Measurements from ENCODE around the gene SPAAR.
"Not testable (repeated sequence)": the region's sequence is repeated elsewhere in the genome, so short reads cannot be mapped to it uniquely, and the experiment has no call there.

SPAAR gene

DNA sequence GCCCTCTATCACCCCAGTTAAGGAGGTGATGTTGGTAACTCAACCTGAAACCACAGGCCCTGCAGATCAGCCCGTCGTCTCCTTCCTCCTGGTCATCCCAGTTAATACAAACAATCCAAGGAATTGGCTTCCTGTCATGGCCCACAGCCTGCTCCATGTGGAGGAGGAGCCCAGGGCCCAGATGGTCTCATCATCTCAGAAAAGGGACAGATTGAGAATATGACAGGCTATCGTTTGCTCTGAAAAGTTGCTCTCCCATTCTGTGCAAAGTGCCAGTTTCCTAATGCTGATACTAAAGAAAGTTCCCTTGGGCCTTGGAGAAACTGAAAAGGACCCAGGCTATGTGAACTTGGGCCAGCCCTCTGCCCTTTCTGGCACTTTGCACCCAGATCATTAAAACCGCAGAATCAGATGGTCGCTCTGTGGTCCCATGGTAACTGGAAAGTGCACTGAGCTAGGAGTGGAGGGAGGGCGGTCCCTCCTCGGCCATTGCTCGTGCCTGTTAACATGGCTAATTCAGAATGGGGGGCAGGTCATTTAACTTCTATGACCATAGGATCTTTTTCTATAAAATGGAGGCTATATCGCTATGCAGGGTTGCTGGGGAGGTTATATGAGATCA is 675 bp upstream of the SPAAR start:
- FAIRE-seq = no peak
- no peak for DNase-seq (ENCODE audit: insufficient read length, low spot score)

DNA sequence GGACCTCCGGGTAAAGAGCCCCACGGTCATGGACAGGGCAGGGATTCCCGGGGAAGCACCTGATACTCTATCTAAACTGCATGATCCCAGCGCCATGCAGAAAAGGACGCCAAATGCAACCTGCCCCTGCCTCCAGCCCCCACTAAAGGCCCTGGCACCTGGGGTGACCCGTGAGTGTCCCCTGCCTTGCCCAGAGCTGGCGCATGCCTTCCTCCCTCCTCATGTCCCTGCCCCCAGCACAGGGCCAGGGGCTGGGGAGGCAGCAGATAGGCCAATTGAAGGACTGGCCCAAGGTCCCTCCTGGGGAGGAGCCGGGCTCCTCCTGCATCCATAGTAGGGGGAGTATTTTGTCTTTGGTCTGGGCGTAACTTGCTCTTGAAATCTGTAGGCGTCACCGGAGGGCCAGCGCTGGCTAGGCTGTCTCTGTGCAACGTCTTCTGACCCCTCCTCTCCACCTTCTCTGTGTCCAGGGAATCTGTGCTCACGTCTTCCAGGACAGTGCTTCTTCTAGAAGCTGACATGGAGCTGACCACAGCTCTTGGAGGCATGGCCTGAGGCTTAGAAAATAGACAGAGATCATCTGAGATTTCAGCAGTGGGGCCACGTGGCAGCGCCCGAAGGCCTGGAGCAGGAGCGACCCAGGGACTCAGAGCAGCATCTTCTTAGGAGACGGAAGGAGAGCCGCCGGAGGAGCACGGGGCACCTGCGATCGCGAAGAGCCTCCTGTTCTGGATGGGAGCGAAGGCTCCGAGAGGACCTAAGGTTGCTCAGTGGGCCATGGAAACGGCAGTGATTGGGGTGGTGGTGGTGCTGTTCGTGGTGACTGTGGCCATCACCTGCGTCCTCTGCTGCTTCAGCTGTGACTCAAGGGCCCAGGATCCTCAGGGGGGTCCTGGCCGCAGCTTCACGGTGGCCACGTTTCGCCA is 660 bp downstream of the SPAAR start:
- DNase-seq (ENCODE audit: insufficient read length, low spot score) (no peak), FAIRE-seq (no peak)
- TF ChIP-seq POLR2A (IDR thresholded peaks at IDR 0.05; ENCODE audit: low read depth, low read length) = no peak

More for the DNA sequence above, 675 bp upstream of the SPAAR start:
- TF ChIP-seq POLR2A (IDR thresholded peaks at IDR 0.05; ENCODE audit: low read depth, low read length) = no peak

DNA sequence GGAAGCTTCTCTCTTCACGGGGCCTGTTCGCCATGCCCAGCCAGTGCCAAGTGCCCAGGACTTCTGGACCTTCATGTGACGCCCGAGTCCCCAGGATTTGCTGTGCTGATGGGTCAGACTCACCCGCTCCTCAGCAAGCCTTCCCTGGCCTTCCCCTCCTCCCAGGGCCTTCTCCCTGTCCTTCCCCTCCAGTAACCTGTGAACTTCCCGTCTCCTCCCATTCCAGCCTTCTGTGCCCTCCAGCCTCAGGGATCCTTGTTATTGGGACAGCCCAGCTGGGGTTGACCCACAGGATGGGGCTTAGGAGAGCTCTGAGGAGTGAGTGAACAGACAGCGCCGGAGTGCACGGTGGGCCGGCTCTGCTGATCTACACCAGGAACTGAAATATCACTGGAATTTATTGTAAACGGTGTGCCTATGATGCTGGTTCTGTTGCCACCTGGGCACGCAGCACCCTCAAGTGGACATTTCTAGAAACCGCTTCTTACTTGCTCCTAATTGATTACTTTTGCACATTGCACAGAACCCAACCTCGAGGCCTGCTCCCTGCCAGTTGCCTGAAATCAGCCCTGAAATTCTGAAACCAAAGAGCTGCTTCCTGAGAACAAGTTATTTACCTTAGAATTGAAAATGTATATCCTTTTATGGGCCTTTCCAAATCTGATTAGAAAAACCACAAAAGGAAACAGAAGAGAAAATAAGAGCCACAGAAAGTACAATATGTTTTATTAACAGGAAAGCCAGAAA is 1.5 kb downstream of the SPAAR start:
- DNase-seq (ENCODE audit: insufficient read length, low spot score) (no peak), FAIRE-seq (no peak)
- no peak for TF ChIP-seq POLR2A (IDR thresholded peaks at IDR 0.05; ENCODE audit: low read depth, low read length)

DNA sequence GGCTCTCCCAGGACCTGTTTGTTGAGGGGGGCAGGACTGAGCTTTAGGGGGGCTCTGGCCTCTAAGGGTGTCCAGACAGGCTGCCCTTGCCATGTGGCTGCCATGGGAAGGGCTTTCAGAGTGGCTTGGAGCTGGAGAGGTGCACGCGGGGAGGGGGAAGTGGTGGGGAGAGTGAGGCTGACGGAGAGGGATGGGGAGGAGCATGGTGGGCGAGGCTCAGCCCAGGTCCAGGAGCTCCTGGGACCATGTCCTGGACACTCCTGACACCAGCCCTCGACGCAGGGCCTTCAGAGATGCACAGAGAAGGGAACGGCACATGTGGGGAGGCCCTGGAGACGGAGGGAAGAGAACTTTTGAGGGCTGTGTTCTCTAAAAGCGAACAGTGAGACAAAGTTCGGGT is 2.4 kb downstream of the SPAAR start:
- DNase-seq (ENCODE audit: insufficient read length, low spot score) = no peak
- no peak for TF ChIP-seq POLR2A (IDR thresholded peaks at IDR 0.05; ENCODE audit: low read depth, low read length)
- FAIRE-seq = no peak

DNA sequence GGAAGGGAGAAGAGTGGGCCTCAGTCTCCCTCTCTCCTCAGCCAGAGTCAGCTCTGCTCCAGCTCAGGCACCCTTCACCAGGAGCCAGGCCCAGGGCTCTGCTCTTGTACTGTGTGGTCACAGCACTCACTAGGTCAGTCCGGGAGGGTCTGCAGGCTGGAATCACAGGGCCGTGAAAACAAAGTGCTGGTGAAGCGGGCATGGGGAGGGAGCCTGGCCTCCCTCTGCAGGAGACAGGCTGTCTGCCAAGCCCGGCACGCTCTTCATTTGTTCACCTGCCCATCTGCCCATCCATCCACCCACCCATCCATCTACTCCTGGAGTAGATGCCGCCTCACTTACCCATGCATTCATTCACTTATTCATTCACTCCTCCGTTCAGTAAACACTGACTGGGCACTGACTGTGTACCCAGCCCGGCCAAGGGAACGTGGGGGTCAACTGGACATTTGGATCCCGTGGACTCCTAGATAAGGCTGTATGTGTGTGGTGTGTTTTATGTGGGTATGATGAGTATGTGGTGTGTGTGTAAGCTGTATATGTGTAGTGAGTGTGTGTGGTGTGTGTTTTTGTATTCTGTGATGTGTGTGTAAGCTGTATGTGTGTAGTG is 3.6 kb downstream of the SPAAR start:
- no peak for DNase-seq (ENCODE audit: insufficient read length, low spot score)
- TF ChIP-seq POLR2A (IDR thresholded peaks at IDR 0.05; ENCODE audit: low read depth, low read length) = no peak
- FAIRE-seq = no peak

DNA sequence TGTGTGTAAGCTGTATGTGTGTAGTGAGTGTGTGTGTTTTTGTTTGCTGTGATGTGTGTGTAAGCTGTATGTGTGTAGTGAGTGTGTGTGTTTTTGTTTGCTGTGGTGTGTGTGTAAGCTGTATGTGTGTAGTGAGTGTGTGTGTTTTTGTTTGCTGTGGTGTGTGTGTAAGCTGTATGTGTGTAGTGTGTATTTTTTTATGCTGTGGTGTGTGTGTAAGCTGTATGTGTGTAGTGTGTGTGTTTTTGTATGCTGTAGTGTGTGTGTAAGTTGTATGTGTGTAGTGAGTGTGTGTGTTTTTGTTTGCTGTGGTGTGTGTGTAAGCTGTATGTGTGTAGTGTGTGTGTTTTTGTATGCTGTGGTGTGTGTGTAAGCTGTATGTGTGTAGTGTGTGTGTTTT is 4.1 kb downstream of the SPAAR start:
- FAIRE-seq; DNase-seq (ENCODE audit: insufficient read length, low spot score): not testable (repeated sequence)

DNA sequence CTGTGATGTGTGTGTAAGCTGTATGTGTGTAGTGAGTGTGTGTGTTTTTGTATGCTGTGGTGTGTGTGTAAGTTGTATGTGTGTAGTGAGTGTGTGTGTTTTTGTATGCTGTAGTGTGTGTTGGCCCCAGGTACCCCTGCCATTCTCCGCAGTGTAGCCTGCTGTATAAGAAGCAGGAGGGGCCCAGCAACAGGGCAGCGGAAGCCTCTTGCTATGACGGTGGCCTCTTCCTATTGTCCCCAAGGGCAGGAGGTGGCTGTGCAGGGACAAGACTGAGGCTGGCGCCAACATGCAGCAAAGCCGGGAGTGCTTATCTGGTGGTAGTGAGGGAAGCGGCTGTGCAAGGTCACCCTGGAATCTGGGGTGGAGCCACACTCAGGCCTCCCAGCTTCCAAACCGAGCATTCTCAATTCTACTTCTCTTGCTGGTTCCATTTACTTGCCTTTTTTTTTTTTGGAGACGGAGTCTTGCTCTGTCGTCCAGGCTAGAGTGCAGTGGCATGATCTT is 5.1 kb downstream of the SPAAR start:
- DNase-seq (ENCODE audit: insufficient read length, low spot score) (no peak), FAIRE-seq (peak; percentile 57)
- no peak for TF ChIP-seq POLR2A (IDR thresholded peaks at IDR 0.05; ENCODE audit: low read depth, low read length)

DNA sequence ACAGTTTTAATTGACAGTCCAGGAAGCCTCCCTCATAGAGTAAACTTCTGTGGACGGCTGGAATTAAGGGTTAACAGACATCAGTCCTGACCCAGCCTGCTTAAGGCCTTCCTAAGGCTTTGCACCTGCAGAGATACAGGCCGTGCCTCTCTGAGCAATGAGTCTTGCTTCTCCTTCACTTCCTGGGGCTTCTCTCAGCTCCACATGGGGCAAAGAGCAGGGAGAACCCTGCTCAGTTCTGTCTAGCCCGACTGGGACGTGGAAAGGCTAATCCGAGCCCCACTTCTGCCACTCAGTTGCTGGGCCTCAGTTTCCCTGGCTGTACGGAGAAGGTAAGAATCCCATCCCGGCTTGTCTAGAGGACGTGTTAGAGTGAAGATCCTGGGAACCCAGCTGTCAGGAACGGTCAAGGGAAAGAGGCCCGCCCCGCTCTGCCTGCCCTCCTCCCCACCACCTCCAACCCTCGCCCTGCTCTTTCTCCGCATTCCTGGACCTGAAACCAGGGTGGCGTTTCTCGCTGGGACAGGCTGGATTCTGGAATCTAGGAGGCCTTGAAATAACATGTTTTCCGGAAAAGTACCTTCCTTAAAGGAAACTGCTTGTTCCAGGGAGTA is 6.5 kb downstream of the SPAAR start:
- TF ChIP-seq POLR2A (IDR thresholded peaks at IDR 0.05; ENCODE audit: low read depth, low read length) = no peak
- no peak for FAIRE-seq
- DNase-seq (ENCODE audit: insufficient read length, low spot score) = no peak

DNA sequence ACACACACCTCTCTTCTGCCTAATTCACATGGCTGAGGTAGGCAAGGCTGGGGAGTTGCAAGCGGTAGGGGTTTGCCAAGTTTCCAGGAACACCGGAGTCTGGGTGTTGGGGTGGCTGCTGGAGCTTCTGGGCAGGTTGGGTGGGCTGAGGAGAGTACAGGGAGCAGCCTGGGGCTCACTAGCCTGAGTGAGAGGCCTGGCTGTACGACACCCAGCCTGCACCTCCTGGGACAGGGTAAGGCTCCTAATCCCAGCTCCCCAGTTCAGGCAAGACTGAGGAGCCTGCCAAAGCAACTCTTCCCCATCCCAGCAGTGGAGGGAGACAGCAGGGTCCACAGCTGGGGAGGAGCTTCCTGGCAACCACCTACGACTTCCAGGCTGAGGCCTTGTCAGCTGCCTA is 8.0 kb downstream of the SPAAR start:
- FAIRE-seq (no peak), DNase-seq (ENCODE audit: insufficient read length, low spot score) (no peak)
- TF ChIP-seq POLR2A (IDR thresholded peaks at IDR 0.05; ENCODE audit: low read depth, low read length) = no peak

DNA sequence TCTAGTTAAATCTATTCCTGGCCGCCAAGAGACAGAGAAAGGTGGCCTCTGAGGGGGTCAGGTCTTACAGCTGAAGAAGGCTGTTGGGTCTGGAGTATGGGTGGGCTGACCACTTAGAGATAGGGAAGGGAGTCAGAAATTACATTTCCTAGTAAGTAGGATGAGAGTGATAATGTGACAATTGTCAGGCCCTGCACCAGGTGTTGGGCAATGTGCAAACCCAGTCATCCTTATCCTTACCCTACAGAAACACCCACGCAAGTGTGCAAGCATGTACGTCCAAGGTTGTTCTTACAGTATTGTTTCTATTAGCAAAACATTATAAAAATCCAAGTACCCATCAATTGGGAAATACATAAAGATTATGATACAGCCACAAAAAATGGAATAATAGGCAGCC is 9.5 kb downstream of the SPAAR start:
- TF ChIP-seq POLR2A (IDR thresholded peaks at IDR 0.05; ENCODE audit: low read depth, low read length) = no peak
- DNase-seq (ENCODE audit: insufficient read length, low spot score) = no peak
- FAIRE-seq = no peak

DNA sequence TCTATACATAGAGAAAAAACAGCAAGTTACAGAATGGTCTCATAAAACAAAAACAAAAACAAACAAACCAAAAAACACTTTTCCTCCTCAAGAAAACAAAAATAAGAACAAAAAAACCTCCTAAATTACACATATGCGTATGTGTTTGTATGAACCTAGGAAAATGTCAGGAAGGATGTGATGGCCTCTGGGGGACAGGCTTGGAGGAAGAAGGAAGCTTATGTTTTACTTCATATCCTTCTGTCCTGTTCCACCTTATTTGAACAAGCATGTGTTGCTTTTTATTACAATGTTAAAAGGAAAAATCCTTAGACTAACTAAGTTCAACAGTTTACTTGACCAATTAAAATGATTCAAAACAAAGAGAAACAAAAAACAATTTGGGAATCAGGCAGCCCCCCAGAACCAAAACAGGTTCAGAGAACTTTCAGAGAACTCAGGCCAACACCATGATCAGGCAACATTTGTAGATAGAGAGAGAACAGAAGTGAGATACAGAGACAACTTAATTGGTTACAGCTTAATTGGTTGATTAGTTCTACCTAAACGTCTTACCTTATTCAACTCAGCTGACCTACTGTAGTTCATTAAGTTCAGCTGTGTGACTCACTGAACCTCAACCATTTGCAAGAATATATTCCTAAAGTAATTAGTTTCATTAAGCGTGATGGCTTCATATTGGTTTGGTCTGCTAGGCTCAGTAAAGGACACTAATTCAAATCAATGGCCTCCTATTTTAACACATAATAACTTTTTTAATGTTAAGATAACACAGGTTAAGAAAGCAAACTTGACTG is 10.1 kb downstream of the SPAAR start:
- TF ChIP-seq POLR2A (IDR thresholded peaks at IDR 0.05; ENCODE audit: low read depth, low read length) = no peak
- DNase-seq (ENCODE audit: insufficient read length, low spot score) (no peak), FAIRE-seq (no peak)

DNA sequence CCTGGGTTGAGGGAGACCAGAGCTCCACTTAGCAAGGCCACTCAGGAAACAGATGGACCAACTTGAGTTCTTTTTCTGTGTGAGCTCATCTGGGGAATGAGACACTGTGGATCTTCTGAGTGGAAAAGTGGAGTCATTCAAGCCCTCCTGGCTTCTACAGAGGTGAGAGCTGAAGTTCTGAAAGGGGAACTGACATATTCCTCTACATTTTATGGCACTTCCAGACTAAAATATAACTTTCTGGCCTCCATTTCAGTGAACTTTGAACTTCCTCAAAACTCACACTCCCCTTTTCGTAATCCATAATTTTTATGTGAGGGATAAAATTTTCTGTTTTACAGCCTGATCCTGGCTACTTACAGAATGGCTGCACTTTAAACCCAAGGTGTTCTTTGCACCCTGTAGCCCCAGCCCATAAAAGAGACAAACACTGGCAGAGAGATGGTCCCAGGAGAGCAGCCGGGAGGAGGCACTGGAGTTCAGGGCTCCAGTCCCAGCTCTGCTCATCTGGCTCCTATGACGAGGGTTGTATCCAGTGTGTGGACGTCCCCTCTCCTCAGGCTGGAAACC is 10.8 kb downstream of the SPAAR start:
- FAIRE-seq (no peak), DNase-seq (ENCODE audit: insufficient read length, low spot score) (no peak)
- TF ChIP-seq POLR2A (IDR thresholded peaks at IDR 0.05; ENCODE audit: low read depth, low read length) = no peak

All from H54 (cell line).